ENCODE results near the gene ZNF385A.

ZNF385A gene

GRCh38 chr12:54364413-54364812, 20.1 kb downstream of the ZNF385A start, which contains the start of gene GPR84:
TSS of gene GPR84 (minus strand) at chr12:54364486. CDS start at chr12:54363851, 635 bp downstream.
- DNase-seq (ENCODE audit: insufficient read length, low spot score) = no peak
- TF ChIP-seq CTCF (IDR thresholded peaks at IDR 0.05; ENCODE audit: insufficient read depth, missing control alignments) = no peak
- FAIRE-seq = no peak

- no peak for DNase-seq (ENCODE audit: insufficient read length, low spot score)
- FAIRE-seq = no peak
- no peak for TF ChIP-seq CTCF (IDR thresholded peaks at IDR 0.05; ENCODE audit: insufficient read depth, missing control alignments)
Observed at GRCh38 chr12:54363618-54364017, 20.9 kb downstream of the ZNF385A start.

- DNase-seq (ENCODE audit: insufficient read length, low spot score) = no peak
- no peak for TF ChIP-seq CTCF (IDR thresholded peaks at IDR 0.05; ENCODE audit: insufficient read depth, missing control alignments)
- FAIRE-seq = no peak
Observed at GRCh38 chr12:54363047-54363446, 21.5 kb downstream of the ZNF385A start.

- DNase-seq (ENCODE audit: insufficient read length, low spot score) (peak; percentile 51), FAIRE-seq (no peak)
- TF ChIP-seq CTCF (IDR thresholded peaks at IDR 0.05; ENCODE audit: insufficient read depth, missing control alignments) = peak; percentile 99
Observed at GRCh38 chr12:54360717-54361456, 23.6 kb downstream of the ZNF385A start.

- TF ChIP-seq CTCF (IDR thresholded peaks at IDR 0.05; ENCODE audit: insufficient read depth, missing control alignments) = no peak
- no peak for DNase-seq (ENCODE audit: insufficient read length, low spot score)
- FAIRE-seq = no peak
Observed at GRCh38 chr12:54359762-54360351, 24.7 kb downstream of the ZNF385A start.

- no peak for FAIRE-seq
- peak; percentile 75 for DNase-seq (ENCODE audit: insufficient read length, low spot score)
- no peak for TF ChIP-seq CTCF (IDR thresholded peaks at IDR 0.05; ENCODE audit: insufficient read depth, missing control alignments)
Observed at GRCh38 chr12:54358945-54359761, 25.4 kb downstream of the ZNF385A start.

Data from D721Med (cell line).